Fibroblast of lung (primary cell): ENCODE results near the gene REM1.

Experiments used
- EZH2 ChIP-seq: IDR thresholded peaks from 2 replicates; pipeline ENCODE4 v1.5.1; 2012; ENCODE audit warnings: low read length, control low read depth, mild to moderate bottlenecking; ENCODE audit errors: missing control alignments
- TF ChIP-seq, protein P1 (sequence below), 2 donors: IDR thresholded peaks in 1 of 2; conservative IDR thresholded peaks in 1 of 2; 1 replicate in 1 of 2; 2 replicates in 1 of 2; pipeline ENCODE4 v1.5.1; 2011 to 2012; ENCODE audit warnings: low read length in 2 of 2, control low read depth in 1 of 2, inconsistent platforms in 1 of 2, low read depth in 1 of 2, mild to moderate bottlenecking in 1 of 2

DNA sequence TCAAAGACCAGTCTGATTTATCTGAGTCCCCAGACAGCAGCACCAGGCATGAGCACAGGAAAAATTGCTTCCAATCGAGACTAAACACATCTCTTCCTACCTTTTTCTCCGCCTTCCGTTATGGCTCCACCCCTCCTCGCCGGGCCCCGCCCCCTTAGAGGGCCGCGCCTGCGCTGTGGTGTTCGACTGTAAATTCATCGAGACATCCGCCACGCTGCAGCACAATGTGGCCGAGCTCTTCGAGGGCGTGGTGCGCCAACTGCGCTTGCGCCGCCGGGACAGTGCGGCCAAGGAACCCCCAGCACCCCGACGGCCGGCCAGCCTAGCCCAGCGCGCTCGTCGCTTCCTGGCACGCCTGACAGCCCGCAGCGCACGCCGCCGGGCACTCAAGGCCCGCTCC lies 8.9 kb downstream of the REM1 start:
- TF ChIP-seq, protein P1, sequence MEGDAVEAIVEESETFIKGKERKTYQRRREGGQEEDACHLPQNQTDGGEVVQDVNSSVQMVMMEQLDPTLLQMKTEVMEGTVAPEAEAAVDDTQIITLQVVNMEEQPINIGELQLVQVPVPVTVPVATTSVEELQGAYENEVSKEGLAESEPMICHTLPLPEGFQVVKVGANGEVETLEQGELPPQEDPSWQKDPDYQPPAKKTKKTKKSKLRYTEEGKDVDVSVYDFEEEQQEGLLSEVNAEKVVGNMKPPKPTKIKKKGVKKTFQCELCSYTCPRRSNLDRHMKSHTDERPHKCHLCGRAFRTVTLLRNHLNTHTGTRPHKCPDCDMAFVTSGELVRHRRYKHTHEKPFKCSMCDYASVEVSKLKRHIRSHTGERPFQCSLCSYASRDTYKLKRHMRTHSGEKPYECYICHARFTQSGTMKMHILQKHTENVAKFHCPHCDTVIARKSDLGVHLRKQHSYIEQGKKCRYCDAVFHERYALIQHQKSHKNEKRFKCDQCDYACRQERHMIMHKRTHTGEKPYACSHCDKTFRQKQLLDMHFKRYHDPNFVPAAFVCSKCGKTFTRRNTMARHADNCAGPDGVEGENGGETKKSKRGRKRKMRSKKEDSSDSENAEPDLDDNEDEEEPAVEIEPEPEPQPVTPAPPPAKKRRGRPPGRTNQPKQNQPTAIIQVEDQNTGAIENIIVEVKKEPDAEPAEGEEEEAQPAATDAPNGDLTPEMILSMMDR (conservative IDR thresholded peaks at IDR 0.05 in 1 of 2, IDR thresholded peaks at IDR 0.05 in 1 of 2; ENCODE audit: low read depth in 1 of 2, low read length in 2 of 2) = no peak
- no peak for TF ChIP-seq EZH2
